ENCODE measurements around the gene CMIP.
A peak's percentile ranks its signal among the peaks of the same experiment; 100 is the strongest.

The CMIP gene

DNA sequence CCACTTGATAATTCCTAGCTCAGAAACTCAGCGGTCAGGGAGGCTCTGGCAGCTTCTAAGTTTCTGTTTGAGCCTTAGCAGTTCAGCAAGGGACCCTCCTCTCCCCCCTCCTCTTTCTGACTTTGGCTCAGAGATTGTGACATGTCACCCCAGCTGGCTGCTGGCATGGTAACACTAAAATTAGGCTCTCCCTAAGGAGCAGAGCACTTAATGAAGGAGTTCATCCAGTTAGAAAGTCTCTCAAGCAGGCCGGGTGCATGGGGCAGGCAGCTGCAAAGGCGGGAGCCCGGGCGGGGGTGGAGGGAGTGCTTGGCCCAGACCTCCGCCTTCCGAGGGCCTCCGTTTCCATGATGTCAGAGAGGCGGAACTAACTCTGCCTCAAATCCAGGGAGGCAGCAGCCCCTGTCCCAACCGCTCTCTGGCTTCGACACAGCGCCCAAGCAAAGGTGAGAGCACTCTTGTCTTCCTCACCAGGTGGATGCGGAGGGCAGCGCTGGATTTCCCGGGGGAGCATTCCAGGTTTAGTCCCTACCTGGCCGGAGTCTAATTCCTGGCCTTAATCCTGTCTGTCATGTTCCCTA, 206.5 kb downstream of the CMIP start:
- H3K36me3 ChIP-seq (ENCODE audit: insufficient read depth, low read depth, low read length) = peaks cover 10% of the 10 kb centered on the region; the same call in 1 of the 2 replicates
- no peak overlapping the region for H3K27ac ChIP-seq (ENCODE audit: low read length)
- H3K9me3 ChIP-seq (ENCODE audit: insufficient read depth, low read depth, low read length) = no peaks in the 10 kb centered on the region
- no peaks in the 10 kb centered on the region for H3K27me3 ChIP-seq (ENCODE audit: insufficient read depth, low read length)
- H3K9ac ChIP-seq (ENCODE audit: low read depth, low read length) = peak overlapping the region; percentile 55; the same call in 1 of the 2 replicates
- no peak overlapping the region for H3K4me3 ChIP-seq (ENCODE audit: low read length)
- H3K4me1 ChIP-seq (ENCODE audit: insufficient read depth, low read length) = peaks cover 35% of the 10 kb centered on the region

DNA sequence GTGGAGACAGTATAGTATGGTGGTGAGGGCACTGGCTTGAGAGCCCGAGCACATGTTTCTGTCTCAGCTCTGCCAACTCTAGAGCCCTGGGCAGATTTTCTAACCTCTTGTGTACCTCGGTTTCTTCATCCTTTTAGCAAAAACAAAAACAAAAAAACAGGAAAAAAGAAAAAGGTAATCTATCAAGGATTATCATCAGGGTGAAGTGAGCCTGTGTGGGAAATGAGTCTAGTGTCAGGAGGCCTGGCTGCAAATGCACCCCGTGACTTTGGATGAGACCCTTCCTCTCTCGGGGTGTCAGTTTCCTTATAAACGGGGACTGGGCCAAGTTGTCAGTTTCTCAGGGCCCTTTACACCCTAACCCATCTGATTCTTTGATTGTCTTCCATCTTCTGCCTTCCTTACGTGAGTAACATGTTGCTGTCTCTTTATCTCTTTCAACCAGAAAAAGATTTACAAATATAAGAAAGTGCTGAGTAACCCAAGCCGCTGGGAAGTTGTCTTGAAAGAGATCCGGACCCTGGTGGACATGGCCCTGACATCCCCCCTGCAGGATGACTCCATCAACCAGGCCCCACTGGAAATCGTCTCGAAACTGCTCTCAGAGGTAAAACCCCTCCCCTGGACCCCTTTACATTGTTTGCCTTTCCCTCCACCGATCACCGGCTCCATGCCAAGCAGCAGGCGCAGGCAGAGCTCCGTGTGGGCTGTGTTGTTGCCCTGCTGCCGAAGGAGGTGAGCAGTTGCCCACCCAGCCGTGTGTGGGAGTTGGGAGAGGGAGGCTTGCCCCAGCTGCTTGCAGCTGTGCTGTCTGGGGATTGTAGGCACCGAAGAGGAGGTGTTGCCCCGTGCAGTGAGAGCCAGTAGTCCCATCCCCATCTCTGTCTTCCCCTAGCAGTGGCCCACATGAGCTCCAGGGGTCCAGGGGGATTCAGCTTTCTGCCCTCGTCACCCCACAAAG, 207.4 kb downstream of the CMIP start:
- H3K9me3 ChIP-seq (ENCODE audit: insufficient read depth, low read depth, low read length) = no peaks in the 10 kb centered on the region
- H3K27me3 ChIP-seq (ENCODE audit: insufficient read depth, low read length) = no peaks in the 10 kb centered on the region
- peak overlapping the region; percentile 8 for H3K27ac ChIP-seq (ENCODE audit: low read length)
- H3K4me1 ChIP-seq (ENCODE audit: insufficient read depth, low read length) = peaks cover 33% of the 10 kb centered on the region
- peak overlapping the region; percentile 55; the same call in 1 of the 2 replicates for H3K9ac ChIP-seq (ENCODE audit: low read depth, low read length)
- peaks cover 10% of the 10 kb centered on the region; the same call in 1 of the 2 replicates for H3K36me3 ChIP-seq (ENCODE audit: insufficient read depth, low read depth, low read length)
- H3K4me3 ChIP-seq (ENCODE audit: low read length) = peak overlapping the region; percentile 36; the same call in 1 of the 2 replicates

DNA sequence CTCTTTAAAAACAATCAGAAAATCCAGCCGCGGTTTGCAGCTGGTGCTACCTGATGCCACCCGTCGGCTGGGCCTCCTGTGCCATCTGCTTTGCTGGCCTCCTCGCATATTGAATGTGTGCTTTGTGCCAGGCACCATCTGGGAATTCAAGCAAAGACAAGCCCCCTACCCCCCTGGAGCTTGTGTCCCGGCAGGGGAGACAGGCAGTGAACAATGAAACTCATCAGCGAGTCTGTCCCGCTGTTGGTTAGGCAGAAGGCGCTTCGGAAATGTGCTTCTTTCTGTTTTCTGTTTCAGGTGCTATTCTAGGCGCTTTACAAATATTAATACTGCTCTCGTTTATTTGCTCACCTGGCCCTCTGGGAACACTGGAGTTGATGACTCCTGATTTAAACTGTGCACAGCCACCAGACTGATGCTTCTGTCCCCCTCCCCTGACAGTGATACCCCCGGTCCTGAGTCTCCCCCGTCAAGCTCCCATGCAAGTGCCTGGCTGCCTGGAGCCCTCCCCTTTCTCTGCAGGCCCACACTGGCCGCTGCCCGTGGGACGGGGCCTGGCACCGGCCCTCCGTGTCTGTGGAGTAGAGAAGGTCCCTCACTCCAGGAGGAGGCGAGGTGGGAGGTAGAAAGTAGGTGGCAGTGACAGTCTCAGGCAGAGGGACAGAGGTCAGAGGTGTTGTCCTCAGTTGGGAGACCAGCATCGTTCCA, 208.3 kb downstream of the CMIP start:
- Histone ChIP-seq H3K36me3 (ENCODE audit: insufficient read depth, low read depth, low read length) (peaks cover 14% of the 10 kb centered on the region; the same call in 1 of the 2 replicates), H3K9ac (ENCODE audit: low read depth, low read length) (peak overlapping the region; percentile 55; the same call in 1 of the 2 replicates), H3K4me1 (ENCODE audit: insufficient read depth, low read length) (peaks cover 27% of the 10 kb centered on the region)

DNA sequence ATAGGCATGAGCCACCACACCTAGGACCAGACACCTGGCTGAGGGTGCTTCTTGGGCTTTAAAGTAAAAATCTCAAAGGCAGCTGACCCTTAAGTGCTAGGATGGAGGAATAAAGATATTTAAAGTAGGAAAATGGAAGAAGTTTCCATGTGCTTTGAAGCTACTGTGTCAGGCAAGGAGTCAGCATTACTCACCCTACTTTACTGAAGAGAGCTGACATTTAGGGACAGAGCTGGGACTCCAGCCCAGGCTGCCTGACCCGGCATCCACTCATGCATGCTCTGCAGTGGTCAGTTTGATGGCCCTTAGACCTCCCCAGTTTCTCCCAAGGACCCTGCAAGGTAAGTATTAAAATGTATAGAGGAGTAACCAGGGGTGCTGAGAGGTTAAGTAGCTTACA, 209.7 kb downstream of the CMIP start:
- Histone ChIP-seq H3K9me3 (ENCODE audit: insufficient read depth, low read depth, low read length) (no peaks in the 10 kb centered on the region), H3K4me3 (ENCODE audit: low read length) (no peak overlapping the region), H3K4me1 (ENCODE audit: insufficient read depth, low read length) (peaks cover 25% of the 10 kb centered on the region), H3K36me3 (ENCODE audit: insufficient read depth, low read depth, low read length) (peaks cover 20% of the 10 kb centered on the region), H3K9ac (ENCODE audit: low read depth, low read length) (no peak overlapping the region), H3K27ac (ENCODE audit: low read length) (no peak overlapping the region), H3K27me3 (ENCODE audit: insufficient read depth, low read length) (no peaks in the 10 kb centered on the region)

More for the DNA sequence above, 208.3 kb downstream of the CMIP start:
- no peaks in the 10 kb centered on the region for H3K27me3 ChIP-seq (ENCODE audit: insufficient read depth, low read length)
- peak overlapping the region; percentile 3 for H3K27ac ChIP-seq (ENCODE audit: low read length)
- H3K9me3 ChIP-seq (ENCODE audit: insufficient read depth, low read depth, low read length) = no peaks in the 10 kb centered on the region
- peak overlapping the region; percentile 36; the same call in 1 of the 2 replicates for H3K4me3 ChIP-seq (ENCODE audit: low read length)

DNA sequence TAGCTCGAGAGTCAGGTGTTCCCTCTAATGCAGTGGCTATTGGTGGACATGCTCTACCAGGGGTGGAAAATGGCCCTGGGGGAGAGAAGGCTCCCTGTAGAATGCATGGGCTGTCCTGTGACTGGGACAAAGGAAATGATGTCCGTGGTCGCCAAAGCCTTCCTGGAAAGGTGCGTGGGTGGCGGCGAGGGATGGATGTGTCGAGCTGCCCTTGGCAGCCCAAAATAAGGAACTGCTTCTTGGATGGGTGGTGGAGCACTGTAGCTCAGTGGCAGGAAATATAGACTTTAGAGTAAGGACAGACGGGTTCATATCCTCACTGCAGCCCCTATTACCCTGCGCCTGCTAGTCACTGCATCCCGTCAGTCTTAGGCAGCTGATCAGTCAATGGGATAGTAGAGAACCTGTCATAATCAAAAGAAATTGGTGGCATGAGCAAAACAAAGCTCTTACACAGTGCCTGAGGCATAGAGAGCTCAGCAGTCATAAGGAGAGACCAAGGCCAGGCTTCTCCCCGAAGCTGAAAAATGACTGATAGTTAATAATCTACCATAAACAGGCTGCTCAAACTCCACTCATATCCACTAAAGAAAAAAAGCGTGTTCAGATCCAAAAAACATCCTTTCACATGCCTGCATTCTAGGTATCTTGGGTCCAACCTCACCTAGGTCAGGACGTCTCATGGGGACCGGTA, 211.0 kb downstream of the CMIP start:
- no peaks in the 10 kb centered on the region for H3K27me3 ChIP-seq (ENCODE audit: insufficient read depth, low read length)
- H3K4me1 ChIP-seq (ENCODE audit: insufficient read depth, low read length) = peaks cover 25% of the 10 kb centered on the region
- no peak overlapping the region for H3K9ac ChIP-seq (ENCODE audit: low read depth, low read length)
- H3K36me3 ChIP-seq (ENCODE audit: insufficient read depth, low read depth, low read length) = peaks cover 21% of the 10 kb centered on the region
- no peaks in the 10 kb centered on the region for H3K9me3 ChIP-seq (ENCODE audit: insufficient read depth, low read depth, low read length)
- H3K27ac ChIP-seq (ENCODE audit: low read length) = no peak overlapping the region
- no peak overlapping the region for H3K4me3 ChIP-seq (ENCODE audit: low read length)

DNA sequence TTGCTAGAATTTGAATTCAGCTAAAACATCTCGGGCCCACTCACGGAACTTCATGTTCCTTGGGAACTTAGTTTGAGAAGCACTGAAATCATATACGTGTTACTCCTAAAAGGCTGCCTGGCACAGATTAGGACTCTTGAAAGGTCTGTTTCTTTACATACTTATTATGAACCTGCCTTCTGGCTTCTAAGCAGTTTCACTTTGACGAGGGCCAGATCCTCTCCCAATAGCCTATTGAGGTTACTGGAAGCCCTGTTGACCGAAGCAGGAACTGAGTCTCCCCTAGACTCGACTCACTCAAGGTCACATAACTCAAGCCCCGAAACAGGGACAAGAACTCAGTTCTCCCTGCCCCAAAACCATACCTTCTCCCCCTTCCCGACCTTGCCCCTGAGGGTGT, 212.6 kb downstream of the CMIP start:
- Histone ChIP-seq H3K27ac (ENCODE audit: low read length) (no peak overlapping the region), H3K9me3 (ENCODE audit: insufficient read depth, low read depth, low read length) (no peaks in the 10 kb centered on the region), H3K27me3 (ENCODE audit: insufficient read depth, low read length) (no peaks in the 10 kb centered on the region), H3K36me3 (ENCODE audit: insufficient read depth, low read depth, low read length) (peaks cover 36% of the 10 kb centered on the region), H3K4me1 (ENCODE audit: insufficient read depth, low read length) (peaks cover 17% of the 10 kb centered on the region), H3K4me3 (ENCODE audit: low read length) (no peak overlapping the region), H3K9ac (ENCODE audit: low read depth, low read length) (no peak overlapping the region)

DNA sequence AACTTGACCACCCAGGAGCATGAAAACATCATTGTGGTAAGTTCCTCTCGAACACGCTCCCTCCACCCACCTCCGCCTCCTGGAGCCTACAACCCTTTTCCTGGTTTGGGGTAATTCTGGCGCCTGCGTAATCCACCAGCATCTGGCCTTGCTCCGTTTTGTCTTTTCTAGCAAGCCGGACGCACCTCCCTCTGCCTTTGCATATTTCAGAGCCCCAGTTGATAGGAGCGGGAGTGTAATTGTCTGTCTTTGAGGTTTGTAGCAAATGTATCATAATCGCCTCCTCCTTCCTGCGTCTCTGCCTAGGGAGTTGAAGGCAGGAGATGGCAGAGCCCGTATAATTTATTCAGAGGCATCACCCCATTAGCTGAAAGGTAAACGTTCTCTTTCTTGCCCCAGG, 213.2 kb downstream of the CMIP start:
- Histone ChIP-seq H3K9ac (ENCODE audit: low read depth, low read length) (no peak overlapping the region), H3K36me3 (ENCODE audit: insufficient read depth, low read depth, low read length) (peaks cover 41% of the 10 kb centered on the region), H3K27ac (ENCODE audit: low read length) (no peak overlapping the region), H3K27me3 (ENCODE audit: insufficient read depth, low read length) (no peaks in the 10 kb centered on the region), H3K9me3 (ENCODE audit: insufficient read depth, low read depth, low read length) (no peaks in the 10 kb centered on the region), H3K4me1 (ENCODE audit: insufficient read depth, low read length) (peaks cover 12% of the 10 kb centered on the region), H3K4me3 (ENCODE audit: low read length) (no peak overlapping the region)

DNA sequence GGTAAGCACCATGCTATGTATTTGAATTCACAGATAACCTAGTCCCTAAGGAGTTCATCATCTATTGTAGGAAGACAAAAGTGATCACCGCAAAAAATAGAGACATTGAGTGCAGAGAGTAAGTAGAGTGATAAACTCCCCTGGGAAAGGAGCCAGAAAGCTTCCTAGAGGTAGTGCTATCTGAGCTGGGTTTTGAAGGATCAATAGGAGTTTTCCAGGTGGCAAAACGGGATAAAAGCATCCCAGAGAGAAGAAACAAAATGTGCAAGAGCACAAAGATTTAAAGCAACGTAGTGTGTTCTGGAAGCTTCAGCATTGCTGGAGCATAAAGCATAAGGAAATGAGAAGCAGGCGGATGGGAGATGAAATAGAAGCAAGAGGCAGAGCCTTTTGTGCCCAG, 213.8 kb downstream of the CMIP start:
- no peak overlapping the region for H3K9ac ChIP-seq (ENCODE audit: low read depth, low read length)
- H3K9me3 ChIP-seq (ENCODE audit: insufficient read depth, low read depth, low read length) = no peaks in the 10 kb centered on the region
- H3K27me3 ChIP-seq (ENCODE audit: insufficient read depth, low read length) = no peaks in the 10 kb centered on the region
- no peak overlapping the region for H3K4me3 ChIP-seq (ENCODE audit: low read length)
- H3K36me3 ChIP-seq (ENCODE audit: insufficient read depth, low read depth, low read length) = peaks cover 44% of the 10 kb centered on the region
- peaks cover 6% of the 10 kb centered on the region for H3K4me1 ChIP-seq (ENCODE audit: insufficient read depth, low read length)
- no peak overlapping the region for H3K27ac ChIP-seq (ENCODE audit: low read length)

DNA sequence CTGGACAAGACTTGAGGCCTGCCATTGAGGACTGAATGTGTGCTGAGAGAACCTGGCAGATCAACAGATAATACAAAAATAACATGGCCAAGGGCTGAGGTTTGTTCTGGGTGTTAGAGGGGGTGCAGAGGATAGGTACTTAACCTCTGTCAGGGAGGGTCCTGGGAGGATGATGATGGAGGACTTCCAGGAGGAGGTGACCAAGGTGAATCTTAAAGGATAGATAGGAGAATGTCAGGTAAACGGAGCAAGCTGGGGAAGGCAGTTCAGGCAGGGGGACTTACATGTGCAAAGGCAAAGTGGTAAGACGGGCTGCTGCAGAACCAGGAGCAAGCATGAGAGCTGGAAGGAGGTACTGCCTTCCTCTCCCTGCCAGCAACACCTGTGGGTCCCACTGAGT, 214.6 kb downstream of the CMIP start:
- Histone ChIP-seq H3K9ac (ENCODE audit: low read depth, low read length) (no peak overlapping the region), H3K27ac (ENCODE audit: low read length) (no peak overlapping the region), H3K36me3 (ENCODE audit: insufficient read depth, low read depth, low read length) (peaks cover 49% of the 10 kb centered on the region), H3K27me3 (ENCODE audit: insufficient read depth, low read length) (no peaks in the 10 kb centered on the region), H3K4me3 (ENCODE audit: low read length) (no peak overlapping the region), H3K9me3 (ENCODE audit: insufficient read depth, low read depth, low read length) (no peaks in the 10 kb centered on the region), H3K4me1 (ENCODE audit: insufficient read depth, low read length) (peaks cover 5% of the 10 kb centered on the region)

DNA sequence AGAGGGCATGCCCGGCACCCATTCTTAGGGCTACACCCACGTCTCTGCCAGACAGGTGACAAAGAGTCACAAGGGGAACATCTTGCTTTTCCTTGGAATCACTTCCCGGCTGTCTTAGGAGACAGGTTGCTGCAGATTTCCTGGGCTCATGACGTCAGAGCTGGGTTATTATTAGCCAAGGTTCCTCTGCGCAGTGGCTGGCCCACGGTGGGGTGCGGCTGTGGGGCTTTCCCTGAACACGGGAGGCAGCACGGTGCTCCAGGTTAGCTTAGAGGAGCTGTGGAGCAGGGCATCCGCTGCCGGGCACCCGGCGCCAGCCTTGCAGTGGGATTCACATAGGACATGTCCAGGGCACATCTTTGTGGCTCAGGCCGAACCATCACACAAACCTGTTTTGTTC, 216.5 kb downstream of the CMIP start:
- Histone ChIP-seq H3K36me3 (ENCODE audit: insufficient read depth, low read depth, low read length) (peaks cover 59% of the 10 kb centered on the region), H3K27ac (ENCODE audit: low read length) (peak overlapping the region; percentile 31), H3K9me3 (ENCODE audit: insufficient read depth, low read depth, low read length) (no peaks in the 10 kb centered on the region), H3K27me3 (ENCODE audit: insufficient read depth, low read length) (no peaks in the 10 kb centered on the region), H3K4me3 (ENCODE audit: low read length) (no peak overlapping the region), H3K9ac (ENCODE audit: low read depth, low read length) (no peak overlapping the region), H3K4me1 (ENCODE audit: insufficient read depth, low read length) (peaks cover 5% of the 10 kb centered on the region)

DNA sequence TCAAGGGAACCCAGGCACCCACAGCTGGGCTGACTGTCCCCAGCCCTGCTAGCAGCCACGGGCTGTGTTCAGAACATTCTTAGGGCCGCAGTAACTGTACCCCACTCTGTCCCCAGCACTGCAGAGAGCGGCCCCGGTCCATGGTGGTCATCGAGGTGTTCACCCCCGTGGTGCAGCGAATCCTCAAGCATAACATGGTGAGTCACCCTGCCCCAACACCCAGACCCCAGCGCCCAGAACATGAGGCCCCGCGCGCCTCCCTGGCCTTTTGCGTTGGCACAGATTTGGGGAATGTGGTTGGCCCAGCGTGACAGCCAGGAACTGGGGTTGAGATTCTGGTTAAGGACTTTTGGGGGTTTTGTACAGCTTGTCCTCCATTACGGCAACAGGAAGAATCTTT, 219.5 kb downstream of the CMIP start:
- H3K27ac ChIP-seq (ENCODE audit: low read length) = no peak overlapping the region
- H3K9ac ChIP-seq (ENCODE audit: low read depth, low read length) = no peak overlapping the region
- H3K9me3 ChIP-seq (ENCODE audit: insufficient read depth, low read depth, low read length) = no peaks in the 10 kb centered on the region
- H3K36me3 ChIP-seq (ENCODE audit: insufficient read depth, low read depth, low read length) = peaks cover 54% of the 10 kb centered on the region
- H3K27me3 ChIP-seq (ENCODE audit: insufficient read depth, low read length) = no peaks in the 10 kb centered on the region
- H3K4me1 ChIP-seq (ENCODE audit: insufficient read depth, low read length) = peaks cover 5% of the 10 kb centered on the region
- H3K4me3 ChIP-seq (ENCODE audit: low read length) = no peak overlapping the region
